GOT3 (cell line): Measurements from ENCODE around the gene CSF2RB.

Experiments
- DNase-seq: peaks from one replicate; lab custom pipeline; 2025; ENCODE audit warnings: mixed read lengths; lab: John Stamatoyannopoulos, UW

CSF2RB gene

DNA sequence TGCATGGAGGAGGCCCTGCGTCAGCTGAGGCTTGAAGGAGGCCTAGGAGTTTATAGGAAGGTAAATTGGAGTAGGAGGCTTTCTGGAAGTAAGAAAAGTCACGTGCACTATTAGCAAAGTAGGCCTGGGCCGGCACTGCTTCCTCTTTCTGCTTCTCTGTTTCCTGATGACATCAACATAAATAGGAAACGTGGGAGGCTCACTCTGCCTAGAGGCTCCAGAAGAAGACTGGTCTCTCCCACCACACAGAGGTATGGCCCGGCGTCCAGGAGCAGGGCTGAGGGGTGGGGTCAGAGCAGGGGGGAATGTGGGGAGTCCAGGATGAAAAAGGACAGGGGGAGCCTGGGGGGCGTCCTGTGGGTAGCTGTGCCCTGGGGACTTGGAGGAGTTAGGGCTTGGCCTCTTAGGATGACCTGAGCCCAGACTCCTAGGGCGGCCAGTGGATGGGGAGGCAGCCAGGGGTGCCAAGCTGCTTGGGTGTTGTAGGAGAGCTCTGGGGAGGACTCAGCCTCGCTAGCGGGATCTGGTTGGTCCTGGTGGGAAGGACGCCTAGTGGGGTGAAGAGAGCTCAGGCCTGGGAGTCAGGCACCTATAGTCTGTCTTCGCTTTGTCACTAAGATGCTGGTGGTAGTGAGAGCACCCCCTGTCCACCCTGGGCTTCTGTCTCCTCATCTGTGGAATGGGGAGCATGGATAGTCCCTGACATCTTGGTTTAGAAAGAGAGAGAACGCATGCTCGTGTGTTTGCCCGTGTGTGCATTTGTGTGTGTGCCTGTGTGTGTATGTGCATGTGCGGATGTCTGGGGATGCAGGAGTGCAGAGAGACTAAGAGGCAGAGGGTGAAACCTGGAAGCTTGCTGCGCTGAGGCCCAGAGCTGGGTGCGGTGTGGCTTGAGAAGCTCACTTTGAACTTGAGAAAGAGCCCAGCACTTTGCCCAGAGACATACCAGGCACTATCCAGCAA is at the start of gene CSF2RB:
Gene CSF2RB (plus strand): TSS at position 202 of the 963 bp plus-strand sequence. CDS start 8,580 bp downstream, outside the sequence.
- no peak for DNase-seq

DNA sequence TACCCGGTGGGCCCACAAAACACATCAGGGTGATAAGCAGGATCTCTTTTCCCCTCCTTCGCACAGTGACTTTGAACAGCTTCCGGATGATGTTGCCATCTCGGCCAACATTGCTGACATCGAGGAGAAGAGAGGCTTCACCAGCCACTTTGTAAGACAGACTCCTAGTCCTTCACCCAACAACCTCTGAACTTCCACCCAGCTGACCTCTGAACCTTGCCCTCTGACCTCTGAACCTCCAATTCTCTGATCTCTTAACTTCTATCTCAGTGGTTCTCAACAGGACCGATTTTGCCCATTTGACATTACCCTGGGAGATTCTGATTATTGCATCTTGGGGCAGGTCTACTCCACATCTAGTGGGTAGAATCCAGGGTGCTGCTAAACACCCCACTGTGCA is 49.4 kb upstream of the CSF2RB start:
- no peak for DNase-seq

GRCh38 chr22:36864454-36865215 is 48.8 kb upstream of the CSF2RB start:
- DNase-seq = no peak

- no peak for DNase-seq
These were observed 48.1 kb upstream of the CSF2RB start for GRCh38 chr22:36865346-36865745.

GRCh38 chr22:36867695-36868094 is 45.7 kb upstream of the CSF2RB start:
- no peak for DNase-seq

- no peak for DNase-seq
These were observed 44.8 kb upstream of the CSF2RB start for GRCh38 chr22:36868546-36869181.

GRCh38 chr22:36870250-36870649 is 43.2 kb upstream of the CSF2RB start:
- no peak for DNase-seq

GRCh38 chr22:36871669-36872081 is 41.8 kb upstream of the CSF2RB start:
- no peak for DNase-seq

GRCh38 chr22:36872084-36872483 is 41.3 kb upstream of the CSF2RB start:
- DNase-seq = no peak

DNA sequence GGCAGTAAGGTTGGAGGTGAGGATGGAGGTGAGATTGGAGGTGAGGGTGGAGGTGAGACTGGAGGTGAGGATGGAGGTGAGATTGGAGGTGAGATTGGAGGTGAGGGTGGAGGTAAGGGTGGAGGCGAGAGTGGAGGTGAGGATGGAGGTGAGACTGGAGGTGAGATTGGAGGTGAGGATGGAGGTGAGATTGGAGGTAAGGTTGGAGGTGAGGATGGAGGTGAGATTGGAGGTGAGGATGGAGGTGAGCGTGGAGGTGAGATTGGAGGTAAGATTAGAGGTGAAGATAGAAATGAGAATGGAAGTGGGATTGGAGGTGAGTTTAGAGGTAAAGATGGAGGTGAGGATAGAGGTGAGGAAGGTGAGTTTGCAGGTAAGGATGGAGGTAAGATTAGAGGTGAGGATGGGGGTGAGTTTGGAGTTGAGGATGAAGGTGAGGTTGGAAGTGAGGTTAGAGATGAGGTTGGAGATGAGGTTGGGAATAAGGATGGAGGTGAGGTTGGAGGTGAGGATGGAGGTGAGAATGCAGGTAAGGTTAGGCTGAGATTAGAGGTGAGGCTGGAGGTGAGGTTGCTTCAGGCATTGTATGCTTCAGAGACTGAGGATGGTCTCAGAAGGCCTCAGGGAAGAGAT is 40.4 kb upstream of the CSF2RB start:
- DNase-seq = no peak

DNA sequence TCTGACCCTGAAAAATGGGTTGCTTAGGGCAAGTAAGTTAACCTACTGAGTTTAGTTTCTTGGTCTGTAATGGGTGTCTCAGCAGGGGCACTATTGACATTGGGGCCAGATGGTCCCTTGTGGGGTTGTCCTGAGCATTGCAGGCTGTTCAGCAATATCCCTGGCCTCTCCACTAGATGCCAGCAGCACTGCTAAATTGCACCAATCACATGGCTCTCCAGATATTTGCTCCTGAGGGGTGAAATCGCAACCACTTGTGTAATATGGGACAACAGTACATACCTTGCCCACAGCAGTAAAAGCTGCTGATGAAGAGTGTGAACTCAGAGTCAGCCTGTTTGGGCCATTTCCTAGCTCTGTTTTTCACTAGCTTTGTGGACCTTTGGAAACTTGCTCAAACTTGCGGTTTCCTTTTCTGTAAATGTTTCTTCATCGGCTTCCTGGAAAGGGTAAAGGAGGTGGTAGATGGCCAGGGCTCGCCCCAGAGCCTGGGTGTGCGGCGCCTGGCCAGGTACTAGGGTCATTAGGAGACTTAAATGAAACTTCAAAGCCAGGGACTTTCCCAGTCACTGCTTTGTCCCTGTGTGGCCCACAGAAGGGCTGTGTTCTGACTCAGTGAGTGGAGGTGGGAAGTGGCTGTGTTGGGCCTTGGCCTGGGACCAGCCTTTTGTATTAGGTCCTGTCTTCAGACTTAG is 39.7 kb upstream of the CSF2RB start:
- no peak for DNase-seq

- no peak for DNase-seq
These were observed 39.1 kb upstream of the CSF2RB start for GRCh38 chr22:36874309-36874696.

DNA sequence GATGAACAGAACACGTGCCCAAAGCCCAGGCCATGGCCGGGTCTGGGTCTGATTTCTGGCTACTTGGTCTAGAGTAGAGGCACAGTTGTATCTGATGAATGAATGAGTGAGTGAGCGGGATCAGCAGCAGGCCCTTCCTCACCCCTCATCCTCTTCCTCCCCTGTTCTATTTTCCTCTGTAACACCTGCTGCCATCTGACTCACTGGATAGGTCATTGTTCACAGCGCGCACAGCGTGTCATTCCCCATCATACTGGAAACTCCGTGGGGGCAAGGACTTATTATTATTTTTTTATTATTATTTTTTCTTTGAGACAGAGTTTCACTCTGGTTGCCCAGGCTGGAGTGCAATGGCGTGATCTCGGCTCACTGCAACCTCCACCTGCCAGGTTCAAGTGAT is 38.7 kb upstream of the CSF2RB start:
- DNase-seq = no peak

GRCh38 chr22:36875741-36876140 is 37.7 kb upstream of the CSF2RB start:
- DNase-seq = no peak

DNA sequence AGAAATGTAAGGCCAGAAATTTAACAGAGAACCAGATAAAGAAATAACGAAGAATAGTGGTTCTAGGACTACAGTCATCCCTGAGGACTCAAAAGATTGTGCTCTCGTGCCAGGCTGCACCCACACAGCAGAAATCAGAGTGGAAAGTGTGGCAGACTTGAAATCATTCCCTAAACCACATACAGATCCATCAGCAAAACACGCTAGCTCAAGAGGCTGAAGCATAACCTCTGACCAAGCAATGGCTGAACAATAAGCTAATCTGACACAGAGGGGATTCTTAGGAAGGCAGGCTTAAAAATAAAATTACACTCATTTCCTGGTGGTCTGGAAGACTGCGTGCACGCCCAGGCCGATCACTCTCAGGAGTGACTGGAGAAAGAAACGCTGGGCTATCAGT is 33.7 kb upstream of the CSF2RB start:
- no peak for DNase-seq

DNA sequence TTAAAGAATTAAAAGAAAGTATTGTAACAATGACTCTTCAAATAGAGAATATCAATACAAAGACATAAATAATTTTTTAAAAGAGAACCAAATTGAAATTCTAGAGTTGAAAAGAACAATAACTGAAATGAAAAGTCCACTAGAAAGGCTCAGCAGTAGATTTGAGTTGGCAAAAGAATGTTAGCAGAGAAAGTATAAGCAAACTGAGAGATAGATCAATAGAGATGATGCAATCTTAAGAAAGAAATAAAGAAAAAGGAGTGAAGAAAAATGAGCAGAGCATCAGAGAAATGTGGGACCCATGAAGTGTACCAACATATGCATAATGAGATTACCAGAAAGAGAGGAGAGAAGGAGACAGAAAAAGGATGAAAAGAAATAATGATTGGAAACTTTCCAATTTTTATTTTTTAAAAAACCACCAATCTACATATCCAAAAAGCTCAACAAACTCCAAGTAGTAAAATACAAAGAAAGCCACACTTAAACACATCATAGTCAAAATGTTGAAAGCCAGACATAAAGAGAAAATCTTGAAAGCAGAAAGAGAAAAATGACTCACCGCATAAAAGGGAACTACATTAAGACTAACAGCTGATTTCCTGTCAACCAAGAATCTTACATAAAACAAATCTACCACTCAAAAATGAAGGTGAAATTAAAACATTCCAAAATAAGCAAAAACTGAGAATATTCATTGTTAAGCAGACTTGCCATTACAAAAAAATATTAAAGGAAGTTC is 31.8 kb upstream of the CSF2RB start:
- DNase-seq = no peak

DNA sequence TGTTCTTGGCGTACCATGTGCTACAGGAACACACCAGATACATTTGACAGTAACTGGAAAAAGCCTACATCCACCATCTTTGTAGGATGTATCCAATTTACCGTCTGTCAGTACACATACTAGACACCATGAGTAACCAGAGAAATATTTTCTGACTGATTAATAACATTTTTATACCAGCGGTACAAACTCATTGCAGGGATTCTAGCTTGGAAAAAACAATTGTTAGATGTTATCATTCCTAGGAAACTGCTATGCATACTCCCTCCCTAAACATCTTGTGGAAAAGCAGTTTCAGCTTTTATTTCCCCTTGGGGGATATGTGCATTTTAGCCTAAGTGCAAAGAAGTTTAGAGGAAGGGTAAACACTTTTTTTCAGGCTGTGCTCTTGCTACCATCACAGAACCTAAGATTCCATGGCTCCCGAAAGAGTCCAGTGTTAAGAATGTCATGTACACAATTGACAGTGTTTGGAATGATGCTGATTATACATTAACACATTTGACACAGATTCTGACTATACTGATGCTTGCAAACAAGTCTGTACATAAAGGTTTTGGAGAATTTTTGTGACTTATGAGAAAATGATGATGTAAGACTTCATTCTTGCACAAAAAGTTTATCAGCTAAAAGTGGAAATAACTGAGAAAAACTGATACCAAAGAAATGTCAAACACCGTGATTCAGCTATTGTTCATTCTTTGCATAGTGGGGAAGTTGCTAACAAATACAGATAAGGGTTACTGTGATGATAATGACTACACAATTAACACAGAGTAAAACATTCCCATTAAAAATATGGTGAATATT is 28.9 kb upstream of the CSF2RB start:
- no peak for DNase-seq

DNA sequence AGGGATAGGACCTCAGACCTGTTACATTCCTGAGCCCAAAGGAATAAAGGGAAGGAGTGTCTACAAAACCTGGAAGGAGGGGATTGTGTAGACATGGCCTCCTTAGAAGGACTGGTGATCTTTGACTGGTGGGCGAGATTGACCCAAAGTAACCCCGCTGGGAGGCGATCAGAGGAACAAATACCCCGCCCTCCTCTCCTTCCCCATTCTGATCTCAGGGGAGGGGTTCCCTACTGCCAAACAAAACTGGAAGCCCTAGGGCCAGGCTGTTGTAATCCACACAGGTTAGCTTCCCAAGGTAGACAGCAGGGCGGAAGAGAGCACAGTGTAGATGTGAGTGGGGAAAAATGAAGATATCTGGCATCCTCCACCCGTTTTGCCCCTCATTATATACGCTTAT is 28.0 kb upstream of the CSF2RB start:
- DNase-seq = no peak

DNA sequence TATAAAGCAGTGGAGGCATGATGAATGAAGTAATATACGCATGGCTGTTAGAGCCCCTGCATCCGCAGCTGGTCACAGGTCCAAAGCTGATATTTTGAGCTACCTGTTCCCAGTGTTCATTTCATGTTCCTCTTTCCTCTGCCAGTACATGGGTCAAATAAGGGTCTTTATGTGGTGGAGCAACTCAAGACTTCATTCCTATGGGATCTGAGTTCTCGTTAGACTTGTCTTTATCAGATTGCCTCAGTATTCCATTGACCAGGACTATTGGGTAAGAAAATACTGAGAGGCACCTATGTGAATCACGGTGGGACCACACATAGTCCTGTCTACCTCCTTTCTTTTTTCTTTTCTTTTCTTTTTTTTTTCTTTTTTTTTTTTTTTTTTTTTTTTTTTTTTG is 27.4 kb upstream of the CSF2RB start:
- DNase-seq = no peak

DNA sequence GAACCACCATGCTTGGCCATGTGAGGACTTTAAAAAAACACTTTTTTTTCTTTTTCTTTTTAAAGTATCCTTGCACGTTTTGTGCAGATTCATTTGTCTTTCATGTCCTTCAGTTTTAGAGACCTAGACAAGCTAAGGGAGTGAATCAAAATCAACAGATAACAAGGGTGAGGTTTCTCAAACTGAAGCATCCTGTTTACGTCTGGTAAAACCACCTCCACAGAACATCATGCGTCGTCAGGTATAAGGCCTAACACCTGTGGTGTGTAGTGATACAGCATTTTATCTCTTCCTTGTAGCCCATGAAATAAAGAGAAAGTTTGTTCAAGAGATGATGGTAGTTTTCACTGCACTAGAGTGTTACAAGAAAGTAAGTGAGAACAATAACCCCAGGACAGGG is 26.3 kb upstream of the CSF2RB start:
- no peak for DNase-seq
